Breast epithelium (tissue), 4 donors: ENCODE results near the gene PARP15. TPM values are rescaled to one million over a fixed set of nuclear protein-coding genes. Genes with fewer than 3 reads are reported as not detected.

Experiments
- DNase-seq, 2 donors: peaks; one replicate each; pipeline ENCODE4 v3.0.0-alpha.2; 2019; ENCODE audit warnings: low spot score in 2 of 2
- H3K27ac ChIP-seq, 2 donors: fragments of 200-600 bp; sonication (generic) in 1 of 2; one replicate each; pipeline ENCODE4 v1.5.1; 2016 to 2019; ENCODE audit warnings: mild to moderate bottlenecking in 1 of 2
- H3K27me3 ChIP-seq, 2 donors: fragments of 200-600 bp; sonication (generic) in 1 of 2; one replicate each; pipeline versions ENCODE4 v1.5.1 to v1.6.0; 2017 to 2019; ENCODE audit warnings: control low read depth in 1 of 2, mild to moderate bottlenecking in 1 of 2
- H3K36me3 ChIP-seq: fragments of 200-600 bp; one replicate; pipeline ENCODE4 v1.5.1; 2019
- H3K4me1 ChIP-seq, 2 donors: fragments of 200-600 bp; sonication (generic); one replicate each; pipeline ENCODE4 v1.5.1; 2016 to 2019; ENCODE audit warnings: control low read depth in 1 of 2
- H3K4me3 ChIP-seq, 3 donors: fragments of 200-600 bp; sonication (generic); 1 replicate in 2 of 3; 2 replicates in 1 of 3; pipeline ENCODE4 v1.5.1; 2016 to 2019; ENCODE audit warnings: mild to moderate bottlenecking in 3 of 3, moderate library complexity in 2 of 3
- H3K9me3 ChIP-seq, 2 donors: fragments of 200-600 bp; sonication (generic) in 1 of 2; one replicate each; pipeline ENCODE4 v1.5.1; 2016 to 2019; ENCODE audit warnings: control low read depth in 1 of 2
- POLR2A ChIP-seq: fragments of 450-650 bp; IDR thresholded peaks from one replicate; pipeline ENCODE4 v1.6.1; 2016; ENCODE audit warnings: antibody characterized with exemption, mild to moderate bottlenecking, moderate library complexity
- POLR2AphosphoS5 ChIP-seq, 3 donors: sonication (generic); formaldehyde crosslinking; IDR thresholded peaks; one replicate each; pipeline ENCODE4 v1.6.1; 2017; ENCODE audit warnings: antibody characterized with exemption in 3 of 3
- intact Hi-C: fragments of 100-400 bp; cut with DNase I; formaldehyde crosslinking; loops from one replicate; pipeline ENCODE4 v1.15.1; 2023; ENCODE audit warnings: low total_unique reads
- total RNA-seq, 3 donors: library from RNA; depleted of rRNA; stranded (reverse); fragments of >200 nt; gene quantifications; one replicate each; pipeline ENCODE4 v1.1.0, GENCODE V29; 2016
- TF ChIP-seq, protein P1 (sequence below), 3 donors: fragments of 450-650 bp; IDR thresholded peaks; one replicate each; pipeline ENCODE4 v1.5.1; 2016 to 2017; ENCODE audit warnings: antibody characterized with exemption in 3 of 3, mild to moderate bottlenecking in 3 of 3, moderate library complexity in 3 of 3

Gene PARP15
- total RNA-seq, 3 donors from 2014 or later: 2.9 to 5.6 (median 5.4) TPM

GRCh38 chr3:122629763-122630162 lies 52.3 kb downstream of the PARP15 start:
- Histone ChIP-seq H3K27ac (no peak overlapping the region), H3K27me3 (no peaks in the 10 kb centered on the region), H3K36me3 (no peaks in the 10 kb centered on the region), H3K9me3 (no peaks in the 10 kb centered on the region), H3K4me1 (no peaks in the 10 kb centered on the region), H3K4me3 (no peak overlapping the region)
- intact Hi-C loops: no loop called here
- DNase-seq: no peak
- TF ChIP-seq, protein P1, sequence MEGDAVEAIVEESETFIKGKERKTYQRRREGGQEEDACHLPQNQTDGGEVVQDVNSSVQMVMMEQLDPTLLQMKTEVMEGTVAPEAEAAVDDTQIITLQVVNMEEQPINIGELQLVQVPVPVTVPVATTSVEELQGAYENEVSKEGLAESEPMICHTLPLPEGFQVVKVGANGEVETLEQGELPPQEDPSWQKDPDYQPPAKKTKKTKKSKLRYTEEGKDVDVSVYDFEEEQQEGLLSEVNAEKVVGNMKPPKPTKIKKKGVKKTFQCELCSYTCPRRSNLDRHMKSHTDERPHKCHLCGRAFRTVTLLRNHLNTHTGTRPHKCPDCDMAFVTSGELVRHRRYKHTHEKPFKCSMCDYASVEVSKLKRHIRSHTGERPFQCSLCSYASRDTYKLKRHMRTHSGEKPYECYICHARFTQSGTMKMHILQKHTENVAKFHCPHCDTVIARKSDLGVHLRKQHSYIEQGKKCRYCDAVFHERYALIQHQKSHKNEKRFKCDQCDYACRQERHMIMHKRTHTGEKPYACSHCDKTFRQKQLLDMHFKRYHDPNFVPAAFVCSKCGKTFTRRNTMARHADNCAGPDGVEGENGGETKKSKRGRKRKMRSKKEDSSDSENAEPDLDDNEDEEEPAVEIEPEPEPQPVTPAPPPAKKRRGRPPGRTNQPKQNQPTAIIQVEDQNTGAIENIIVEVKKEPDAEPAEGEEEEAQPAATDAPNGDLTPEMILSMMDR (IDR thresholded peaks at IDR 0.05): no peak
- TF ChIP-seq POLR2A (no peak), POLR2AphosphoS5 (IDR thresholded peaks at IDR 0.05) (no peak)

DNA sequence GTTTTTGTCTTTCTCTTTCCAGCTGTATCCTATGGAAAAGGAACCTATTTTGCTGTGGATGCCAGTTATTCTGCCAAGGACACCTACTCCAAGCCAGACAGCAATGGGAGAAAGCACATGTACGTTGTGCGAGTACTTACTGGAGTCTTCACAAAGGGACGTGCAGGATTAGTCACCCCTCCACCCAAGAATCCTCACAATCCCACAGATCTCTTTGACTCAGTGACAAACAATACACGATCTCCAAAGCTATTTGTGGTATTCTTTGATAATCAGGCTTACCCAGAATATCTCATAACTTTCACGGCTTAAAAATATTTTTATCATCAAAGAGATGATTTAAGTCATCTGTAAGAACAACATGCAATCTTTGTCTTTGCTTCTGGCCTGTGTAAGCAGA lies 58.3 kb downstream of the PARP15 start:
- Histone ChIP-seq H3K36me3 (no peaks in the 10 kb centered on the region), H3K4me1 (no peaks in the 10 kb centered on the region), H3K4me3 (no peak overlapping the region), H3K27me3 (no peaks in the 10 kb centered on the region), H3K9me3 (no peaks in the 10 kb centered on the region), H3K27ac (no peak overlapping the region)
- intact Hi-C loops: no loop called here
- TF ChIP-seq POLR2A (no peak), POLR2AphosphoS5 (IDR thresholded peaks at IDR 0.05) (no peak)
- TF ChIP-seq, protein P1 (IDR thresholded peaks at IDR 0.05): no peak
- DNase-seq: no peak

GRCh38 chr3:122636697-122637096 lies 59.2 kb downstream of the PARP15 start:
- no peak for TF ChIP-seq POLR2A
- TF ChIP-seq POLR2AphosphoS5 (IDR thresholded peaks at IDR 0.05): no peak
- TF ChIP-seq, protein P1 (IDR thresholded peaks at IDR 0.05): no peak
- Histone ChIP-seq H3K9me3 (no peaks in the 10 kb centered on the region), H3K4me3 (no peak overlapping the region), H3K27me3 (no peaks in the 10 kb centered on the region), H3K27ac (no peak overlapping the region), H3K4me1 (no peaks in the 10 kb centered on the region), H3K36me3 (no peaks in the 10 kb centered on the region)
- intact Hi-C loops: no loop called here
- no peak for DNase-seq

DNA sequence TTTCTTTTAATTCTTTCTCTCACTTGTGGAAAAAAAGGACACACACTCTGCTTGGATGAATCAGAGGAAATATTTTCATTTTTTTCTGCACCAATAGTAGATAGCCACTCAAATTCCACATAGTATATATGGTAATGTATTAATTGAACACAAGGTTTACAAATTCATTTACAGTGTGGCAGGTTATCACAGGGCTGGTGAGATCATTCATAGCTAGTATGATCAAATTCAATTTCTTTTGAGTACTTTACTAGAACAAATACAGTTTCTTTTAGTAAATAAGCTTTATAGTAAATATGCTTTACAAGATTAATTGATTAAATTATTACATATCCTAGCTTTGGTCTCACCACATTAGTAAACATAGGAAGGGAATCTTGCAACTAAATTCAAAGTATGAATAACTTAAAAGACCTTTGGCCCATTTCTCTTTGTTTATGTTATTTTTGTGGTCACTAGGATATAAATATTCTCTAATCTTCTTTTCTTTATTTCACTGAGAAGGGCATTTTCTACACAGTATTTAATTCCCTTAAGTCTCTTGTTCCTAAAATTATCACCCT lies 63.1 kb downstream of the PARP15 start:
- no peak for DNase-seq
- no peaks in the 10 kb centered on the region for H3K27me3 ChIP-seq
- no peaks in the 10 kb centered on the region for H3K9me3 ChIP-seq
- no peak overlapping the region for H3K27ac ChIP-seq
- H3K4me1 ChIP-seq: no peaks in the 10 kb centered on the region
- no peak for TF ChIP-seq POLR2AphosphoS5 (IDR thresholded peaks at IDR 0.05)
- TF ChIP-seq, protein P1 (IDR thresholded peaks at IDR 0.05): no peak
- TF ChIP-seq POLR2A: no peak
- no peaks in the 10 kb centered on the region for H3K36me3 ChIP-seq
- no peak overlapping the region for H3K4me3 ChIP-seq
- intact Hi-C loops: loop anchor here (10.0 kb wide), 1 partner anchor 394 kb away; no protein-coding TSS in a partner anchor

DNA sequence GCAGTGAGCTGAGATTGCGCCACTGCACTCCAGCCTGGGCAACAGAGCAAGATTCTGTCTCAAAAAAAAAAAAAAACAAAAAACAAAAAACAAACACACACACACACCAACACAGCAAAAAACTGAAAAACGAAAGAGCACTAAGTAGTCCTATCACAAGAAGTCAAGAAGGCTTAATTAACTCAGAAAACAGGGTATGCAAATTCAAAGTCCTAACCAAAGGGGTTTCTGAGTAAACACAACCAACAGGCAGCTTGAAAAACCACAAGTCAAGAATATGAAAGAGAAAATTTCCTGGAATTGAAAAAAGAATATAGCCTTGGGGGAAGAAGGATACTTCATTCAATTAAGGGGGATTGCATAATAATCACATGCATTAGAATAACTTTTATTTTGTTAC lies 65.5 kb downstream of the PARP15 start:
- intact Hi-C loops: loop anchor here (10.0 kb wide), 1 partner anchor 392 kb away; no protein-coding TSS in a partner anchor
- Histone ChIP-seq H3K4me3 (no peak overlapping the region), H3K27me3 (no peaks in the 10 kb centered on the region), H3K27ac (no peak overlapping the region), H3K9me3 (no peaks in the 10 kb centered on the region), H3K4me1 (no peaks in the 10 kb centered on the region), H3K36me3 (no peaks in the 10 kb centered on the region)
- TF ChIP-seq, protein P1 (IDR thresholded peaks at IDR 0.05): no peak
- TF ChIP-seq POLR2AphosphoS5 (IDR thresholded peaks at IDR 0.05): no peak
- TF ChIP-seq POLR2A: no peak
- DNase-seq: no peak
